IPS-11a (cell line): ENCODE data around the gene TMEM212.
"Not testable (repeated sequence)": the region's sequence is repeated elsewhere in the genome, so short reads cannot be mapped to it uniquely, and the experiment has no call there.

Source experiments
- H3K4me3 ChIP-seq: one replicate; pipeline ENCODE4 v1.5.1; 2013; ENCODE audit warnings: low read depth, low read length, control low read depth

TMEM212 gene

GRCh38 chr3:171854649-171855305 lies 11.6 kb downstream of the TMEM212 start:
- no peak overlapping the region for H3K4me3 ChIP-seq

DNA sequence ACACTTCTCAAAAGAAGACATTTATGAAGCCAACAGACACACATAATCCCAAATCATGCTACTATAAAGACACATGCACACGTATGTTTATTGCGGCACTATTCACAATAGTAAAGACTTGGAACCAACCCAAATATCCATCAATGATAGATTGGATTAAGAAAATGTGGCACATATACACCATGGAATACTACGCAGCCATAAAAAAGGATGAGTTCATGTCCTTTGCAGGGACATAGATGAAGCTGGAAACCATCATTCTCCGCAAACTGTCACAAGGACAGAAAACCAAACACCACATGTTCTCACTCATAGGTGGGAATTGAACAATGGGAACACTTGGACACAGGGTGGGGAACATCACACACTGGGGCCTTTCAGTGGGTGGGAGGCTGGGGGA lies 15.6 kb downstream of the TMEM212 start:
- H3K4me3 ChIP-seq, result not testable (repeated sequence)

DNA sequence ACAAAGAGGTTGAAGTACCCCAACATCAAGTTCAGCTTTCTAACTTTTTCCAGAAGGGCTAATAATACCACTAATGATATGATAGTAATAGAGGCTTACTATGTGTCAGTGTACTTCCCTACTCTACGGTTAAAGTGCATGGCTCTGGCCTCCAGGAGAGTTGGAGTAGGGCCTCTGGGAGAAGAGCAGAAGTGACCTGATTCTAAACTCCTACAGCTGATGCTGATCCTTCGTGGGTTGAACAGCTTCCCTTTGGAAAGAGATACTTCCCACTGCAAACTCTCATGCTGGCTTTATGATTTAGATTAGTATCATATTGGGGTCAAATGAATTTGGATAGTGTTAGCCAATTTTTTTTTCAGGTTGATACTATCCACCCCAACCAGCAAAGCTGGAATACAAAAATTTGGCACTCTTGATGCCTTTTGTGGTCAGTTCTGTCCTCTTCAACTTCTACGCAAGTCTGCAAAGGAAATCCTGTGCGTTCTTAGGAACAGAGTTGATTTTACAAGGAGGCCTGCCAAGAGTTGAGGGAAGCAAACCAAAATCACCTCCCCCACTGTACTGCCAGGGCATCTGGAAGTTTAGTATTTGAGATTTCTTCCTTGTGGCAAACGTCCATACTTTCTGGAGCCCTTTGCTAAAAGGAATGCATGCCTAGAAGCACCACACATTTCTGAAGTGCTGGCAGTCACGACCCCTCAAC lies 17.8 kb downstream of the TMEM212 start:
- H3K4me3 ChIP-seq, result no peak overlapping the region

- H3K4me3 ChIP-seq, result no peak overlapping the region
Observed at GRCh38 chr3:171862392-171862791, 19.2 kb downstream of the TMEM212 start.

GRCh38 chr3:171862993-171863521 lies 19.9 kb downstream of the TMEM212 start:
- no peak overlapping the region for H3K4me3 ChIP-seq

DNA sequence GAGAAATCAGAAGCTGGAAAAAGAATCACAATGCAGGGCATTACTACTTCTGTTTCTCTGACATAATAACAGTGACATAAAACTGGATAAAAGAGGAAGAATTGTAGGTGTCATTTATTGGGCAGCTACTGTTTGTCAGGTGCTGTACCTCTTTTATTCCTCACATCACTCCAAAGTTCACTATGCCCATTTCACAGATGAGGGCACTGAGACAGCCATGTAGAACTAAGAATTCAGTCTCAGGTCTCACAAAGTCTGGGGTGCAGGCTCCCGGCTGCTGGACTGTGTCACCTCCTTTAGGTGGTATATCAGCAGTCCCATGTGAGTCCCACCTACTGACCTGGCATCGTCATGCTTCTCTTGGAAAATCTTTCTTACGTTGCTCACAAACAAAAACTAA lies 20.8 kb downstream of the TMEM212 start:
- no peak overlapping the region for H3K4me3 ChIP-seq

GRCh38 chr3:171865191-171865865 lies 22.2 kb downstream of the TMEM212 start:
- no peak overlapping the region for H3K4me3 ChIP-seq

DNA sequence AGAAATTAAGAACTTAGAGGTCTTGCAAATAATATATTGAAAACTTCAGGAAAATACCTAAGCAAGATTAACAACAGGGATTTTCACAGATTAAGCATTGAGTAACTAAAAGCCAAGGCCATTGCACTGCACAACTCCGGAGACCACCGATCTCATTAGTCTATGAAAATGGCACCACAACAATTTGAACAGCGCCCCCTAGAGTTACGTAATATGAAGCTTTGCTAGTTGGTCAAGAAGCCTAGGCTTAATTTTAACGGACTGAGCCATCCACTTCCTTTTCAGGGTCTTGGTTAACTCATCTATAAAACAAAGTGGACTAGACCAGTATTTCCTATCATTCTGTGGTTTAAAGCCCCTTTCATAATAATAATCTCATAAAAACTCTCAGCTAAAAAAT lies 24.8 kb downstream of the TMEM212 start:
- no peak overlapping the region for H3K4me3 ChIP-seq

- no peak overlapping the region for H3K4me3 ChIP-seq
Observed at GRCh38 chr3:171871392-171872274, 28.5 kb downstream of the TMEM212 start.

GRCh38 chr3:171873580-171873979 lies 30.4 kb downstream of the TMEM212 start:
- no peak overlapping the region for H3K4me3 ChIP-seq

- H3K4me3 ChIP-seq, result no peak overlapping the region
Observed at GRCh38 chr3:171874251-171874681, 31.1 kb downstream of the TMEM212 start.

DNA sequence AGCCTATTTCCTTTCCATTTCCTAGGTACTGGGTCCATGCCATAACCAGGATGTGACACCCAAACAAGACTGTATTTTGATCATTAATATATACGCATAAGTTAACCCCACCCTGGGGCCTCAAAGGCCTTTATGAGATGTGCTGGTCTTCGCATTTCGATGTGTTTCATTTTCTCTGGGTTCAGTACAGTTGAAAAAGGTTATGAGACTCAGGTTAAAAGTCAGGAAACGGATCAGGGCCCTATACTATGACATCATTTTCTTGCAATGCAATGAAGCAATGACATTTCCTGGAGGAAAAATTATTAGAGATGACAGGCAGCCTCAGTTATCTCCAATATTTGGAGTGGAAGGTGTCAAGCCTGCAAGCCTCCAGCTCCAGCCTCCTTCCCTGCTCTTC lies 31.7 kb downstream of the TMEM212 start:
- H3K4me3 ChIP-seq, result no peak overlapping the region

DNA sequence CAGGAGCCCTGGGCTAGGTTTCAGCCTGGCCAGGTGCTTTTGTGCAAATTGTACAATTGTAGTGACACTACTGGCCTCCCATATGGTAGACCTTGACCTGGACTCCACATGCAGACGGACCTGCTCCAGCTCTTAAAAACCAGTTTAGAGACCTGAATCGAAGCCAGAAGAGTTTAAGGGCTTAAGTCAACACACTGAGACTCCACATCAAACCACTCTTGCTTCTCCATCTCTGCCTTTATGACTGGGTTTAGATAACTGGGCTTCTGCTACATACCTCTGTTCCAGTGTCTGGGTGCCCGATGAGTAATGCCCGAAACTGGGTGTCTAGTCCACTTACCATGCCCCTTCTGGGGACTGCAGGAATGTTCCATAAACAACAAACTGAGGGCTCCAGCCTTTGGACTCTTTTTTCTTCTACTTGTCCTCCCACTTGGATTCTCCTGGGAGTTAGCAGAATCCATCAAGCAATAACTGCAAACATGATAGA lies 32.8 kb downstream of the TMEM212 start:
- H3K4me3 ChIP-seq, result no peak overlapping the region

- no peak overlapping the region for H3K4me3 ChIP-seq
Observed at GRCh38 chr3:171876680-171877147, 33.6 kb downstream of the TMEM212 start.

GRCh38 chr3:171878461-171879225 lies 35.5 kb downstream of the TMEM212 start:
- no peak overlapping the region for H3K4me3 ChIP-seq

GRCh38 chr3:171879472-171879871 lies 36.3 kb downstream of the TMEM212 start:
- no peak overlapping the region for H3K4me3 ChIP-seq

DNA sequence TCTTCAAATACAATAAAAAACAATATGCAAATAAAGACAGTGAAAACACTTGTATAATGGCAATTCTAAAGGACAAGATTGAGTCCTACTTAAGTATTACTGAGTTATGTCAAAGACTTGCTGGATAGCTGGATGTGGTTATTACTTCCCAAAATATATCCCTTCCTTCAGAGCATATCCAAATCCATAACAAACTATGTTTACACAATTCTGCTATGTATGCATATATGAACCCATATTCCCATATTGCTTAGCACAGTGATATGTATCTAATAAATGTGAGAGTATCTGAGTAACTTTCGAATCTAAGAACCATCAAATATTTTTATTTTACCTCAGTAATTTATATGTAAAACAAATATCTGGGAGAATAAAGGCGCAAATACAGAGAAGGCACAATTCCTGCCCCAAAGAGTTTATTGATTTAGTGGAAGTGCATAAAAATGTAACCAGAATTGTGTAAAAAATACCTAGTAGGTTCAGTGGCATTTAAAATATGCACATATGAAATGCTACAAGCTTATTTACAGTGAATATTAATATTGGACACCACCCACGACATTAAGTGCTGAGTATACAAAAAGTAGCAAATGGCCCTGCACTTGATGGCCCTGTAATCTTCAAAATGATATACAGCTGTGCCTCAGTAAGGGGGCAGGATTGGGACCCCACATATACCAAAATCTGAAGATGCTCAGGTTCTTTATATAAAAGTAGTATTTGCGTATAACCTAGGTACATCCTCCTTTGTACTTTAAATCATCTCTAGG lies 37.1 kb downstream of the TMEM212 start:
- no peak overlapping the region for H3K4me3 ChIP-seq

DNA sequence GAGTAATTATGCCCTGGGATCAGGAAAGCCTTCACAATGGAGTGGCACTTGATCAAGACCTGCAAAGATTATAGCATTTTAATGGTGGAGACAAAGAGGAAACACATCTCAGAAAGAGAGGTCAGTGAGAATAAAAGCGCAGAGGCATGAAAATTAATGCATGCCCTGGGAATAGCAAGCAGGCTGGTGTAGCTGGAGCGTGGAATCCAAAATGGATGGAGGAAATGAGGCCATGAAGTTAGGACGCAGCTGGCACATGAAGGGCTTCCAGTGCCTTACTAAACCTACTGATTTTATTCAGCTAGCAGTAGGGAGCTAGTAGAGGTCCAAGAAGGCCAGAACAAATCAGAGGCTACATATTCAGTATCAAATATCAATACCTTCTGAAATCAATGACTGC lies 38.1 kb downstream of the TMEM212 start:
- no peak overlapping the region for H3K4me3 ChIP-seq

- no peak overlapping the region for H3K4me3 ChIP-seq
Observed at GRCh38 chr3:171883257-171883892, 40.2 kb downstream of the TMEM212 start.
